ENCODE data around the gene ZMYM5.
"Not testable (repeated sequence)": the region's sequence is repeated elsewhere in the genome, so short reads cannot be mapped to it uniquely, and the experiment has no call there.

ZMYM5 gene

GRCh38 chr13:19863323-19864023 lies at the start of gene ZMYM5:
Gene ZMYM5, minus strand, starts transcription at chr13:19863649. Its CDS starts 11,469 bp downstream, at chr13:19852180.
- DNase-seq: peak; percentile 85

- no peak for DNase-seq
These were observed 47.1 kb upstream of the ZMYM5 start for GRCh38 chr13:19910336-19911072.

DNA sequence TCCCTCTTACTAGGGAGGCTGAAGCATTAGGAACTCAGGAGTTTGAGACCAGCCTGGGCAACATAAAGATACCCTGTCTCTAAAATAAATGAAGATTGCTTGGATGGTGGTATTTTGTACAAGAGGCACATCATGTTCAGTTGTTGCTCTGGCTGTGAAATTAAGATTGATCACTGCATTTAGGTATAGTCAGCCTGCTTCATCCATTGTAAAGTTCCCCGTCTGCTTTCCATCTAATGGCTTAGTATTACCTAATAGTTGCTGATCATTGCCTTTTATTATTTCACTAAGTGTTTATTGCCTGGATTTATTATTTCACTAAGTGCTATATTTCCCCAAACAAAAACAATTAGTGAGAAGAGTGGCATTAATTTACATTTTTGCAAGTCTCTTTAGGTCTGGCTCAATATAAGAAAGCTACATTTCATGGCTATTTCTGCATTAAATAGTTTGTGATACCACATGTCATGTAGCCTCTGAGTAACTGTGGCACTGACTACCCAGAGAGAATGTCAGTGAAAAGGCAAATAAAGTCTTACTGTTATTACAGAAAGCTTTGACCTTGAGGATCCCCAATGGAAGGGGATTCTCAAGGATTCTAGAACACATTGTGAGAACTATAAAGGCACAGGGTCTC lies 45.0 kb upstream of the ZMYM5 start:
- DNase-seq: no peak

- DNase-seq: not testable (repeated sequence)
These were observed 42.2 kb upstream of the ZMYM5 start for GRCh38 chr13:19905487-19906195.

GRCh38 chr13:19890030-19890429 lies 26.6 kb upstream of the ZMYM5 start:
- no peak for DNase-seq

- DNase-seq: no peak
These were observed 25.4 kb upstream of the ZMYM5 start for GRCh38 chr13:19888799-19889198.

DNA sequence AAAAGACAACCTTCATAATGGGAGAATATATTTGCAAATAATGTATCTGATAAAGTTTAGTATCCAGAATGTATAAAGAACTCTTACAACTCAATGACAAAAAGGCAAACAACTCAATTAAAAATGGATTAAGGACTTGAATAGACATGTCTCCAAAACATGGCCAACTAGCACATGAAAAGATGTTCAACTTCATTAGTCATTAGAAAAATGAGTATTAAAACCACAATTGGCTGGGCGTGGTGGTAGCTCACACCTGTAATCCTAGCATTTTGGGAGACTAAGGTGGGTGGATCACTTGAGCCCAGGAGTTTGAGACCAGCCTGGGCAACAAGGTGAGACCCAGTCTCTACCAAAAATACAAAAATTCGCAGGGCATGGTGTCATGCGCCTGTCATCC lies 18.8 kb upstream of the ZMYM5 start:
- DNase-seq: no peak

- DNase-seq: no peak
These were observed 18.2 kb upstream of the ZMYM5 start for GRCh38 chr13:19881641-19882040.

DNA sequence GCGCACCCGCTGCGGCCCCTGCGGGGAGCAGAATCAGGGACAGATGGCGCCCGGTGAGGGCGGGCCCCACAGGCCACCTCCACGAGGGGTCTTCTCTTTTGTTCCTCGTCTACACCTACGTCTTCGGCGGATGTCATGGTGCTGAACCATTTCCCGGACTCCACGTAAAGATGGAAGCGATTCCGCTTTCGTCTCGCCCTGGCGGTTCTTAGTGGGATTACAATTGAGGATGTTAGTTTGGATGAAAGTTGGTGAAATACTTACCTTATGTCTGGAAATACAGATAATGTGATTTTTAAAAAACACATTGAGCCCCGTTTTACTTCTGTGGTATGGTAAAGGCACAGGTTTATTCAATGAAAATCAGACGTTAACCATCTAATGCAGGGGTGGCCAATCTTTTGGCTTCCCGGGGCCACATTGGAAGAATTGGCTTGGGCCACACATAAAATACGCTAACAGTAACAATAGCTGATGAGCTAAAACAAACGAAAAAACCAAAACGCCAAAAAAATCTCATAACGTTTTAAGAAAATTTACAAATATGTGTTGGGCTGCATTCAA lies 1.4 kb upstream of the ZMYM5 start:
- peak; percentile 70 for DNase-seq

- peak; percentile 37 for DNase-seq
These were observed 736 bp upstream of the ZMYM5 start for GRCh38 chr13:19864024-19864745.

DNA sequence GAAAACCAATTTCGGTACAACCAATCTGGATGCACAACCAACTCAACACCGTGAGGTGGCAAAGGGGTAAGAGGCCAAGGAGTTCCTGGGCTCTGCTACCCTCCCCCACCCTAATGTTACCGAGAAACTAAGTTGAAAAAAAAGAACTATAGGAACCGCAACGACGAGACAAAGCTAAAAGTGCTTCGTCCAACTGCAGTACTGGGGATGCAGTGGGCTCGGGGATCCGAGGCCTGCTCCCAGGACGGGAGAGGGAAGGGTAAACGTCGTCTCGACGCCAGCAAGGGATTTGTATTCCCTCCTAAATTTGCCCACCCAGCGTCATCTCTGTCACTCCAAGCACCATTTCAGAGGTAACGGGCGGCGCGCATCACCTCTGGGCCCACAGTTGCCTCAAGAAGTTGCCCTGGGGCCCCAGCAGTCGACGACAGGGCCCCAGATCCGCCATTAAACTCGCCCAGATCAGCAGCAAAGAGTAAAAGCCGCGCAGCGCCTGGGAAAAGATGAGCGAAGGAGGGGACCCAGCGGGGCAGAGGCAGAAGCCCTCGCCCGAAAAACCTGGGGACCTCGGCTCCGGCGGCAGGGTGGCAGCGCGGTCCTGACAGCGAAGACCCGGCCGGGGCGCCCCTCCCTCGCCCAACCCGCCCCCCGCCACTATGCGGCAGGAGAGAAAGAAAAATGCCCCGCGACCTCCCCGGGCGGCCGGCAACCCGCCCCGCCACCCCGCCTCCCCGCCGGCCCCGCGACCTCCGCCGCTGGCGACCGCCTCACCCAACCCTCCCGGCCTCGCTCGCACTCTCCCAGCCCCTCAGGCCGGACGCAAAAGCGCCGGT lies 752 bp downstream of the ZMYM5 start:
- DNase-seq: peak; percentile 6

GRCh38 chr13:19861762-19862161 lies 1.7 kb downstream of the ZMYM5 start:
- DNase-seq: no peak

DNA sequence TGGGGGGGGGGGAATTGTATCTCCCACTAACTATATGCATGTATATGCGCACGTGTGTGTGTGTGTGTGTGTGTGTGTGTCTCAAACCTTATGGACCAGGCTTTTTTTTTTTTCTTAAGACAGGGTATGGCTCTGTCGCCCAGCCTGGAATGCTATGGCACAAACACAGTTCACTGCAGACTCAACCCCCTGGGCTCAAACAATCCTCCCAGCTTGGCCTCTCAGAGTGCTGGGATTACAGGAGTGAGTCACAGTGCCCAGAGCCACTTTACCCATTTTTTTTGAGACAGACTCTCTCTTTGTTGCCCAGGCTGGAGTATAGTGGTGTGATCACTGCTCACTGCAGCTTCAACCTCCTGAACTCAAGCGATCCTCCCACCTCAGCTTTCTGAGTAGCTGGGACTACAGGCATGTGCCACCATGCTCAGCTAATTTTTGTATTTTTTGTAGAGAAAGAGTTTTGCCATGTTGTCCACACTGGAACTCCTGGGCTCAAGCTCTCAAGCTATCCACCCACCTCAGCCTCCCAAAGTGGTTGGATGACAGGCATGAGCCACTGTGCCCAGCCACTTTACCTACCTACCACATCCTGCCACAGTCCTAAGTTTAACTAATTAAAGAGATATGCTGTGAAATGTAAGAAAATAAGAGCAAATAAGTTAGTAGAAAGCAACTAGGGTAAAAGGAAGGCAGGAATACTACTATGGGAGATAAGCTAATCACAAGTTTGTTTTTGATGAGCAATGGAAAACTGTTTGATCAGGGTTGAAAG lies 2.4 kb downstream of the ZMYM5 start:
- no peak for DNase-seq

DNA sequence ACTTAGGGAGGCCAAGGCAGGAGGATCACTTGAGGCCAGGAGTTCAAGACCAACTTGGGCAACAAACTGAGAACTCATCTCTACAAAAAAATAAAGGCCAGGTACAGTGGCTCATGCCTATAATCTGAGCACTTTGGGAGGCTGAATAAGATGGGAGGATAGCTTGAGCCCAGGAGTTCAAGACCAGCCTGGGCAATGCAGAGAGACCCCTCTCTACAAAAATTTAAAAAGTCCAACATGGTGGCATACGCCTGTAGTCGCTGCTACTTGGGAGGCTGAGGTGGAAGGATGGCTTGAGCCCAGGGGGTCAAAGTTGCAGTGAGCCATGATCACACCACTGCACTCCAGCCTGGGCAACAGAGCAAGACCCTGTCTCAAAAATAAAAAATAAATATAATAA lies 5.8 kb downstream of the ZMYM5 start:
- not testable (repeated sequence) for DNase-seq

DNA sequence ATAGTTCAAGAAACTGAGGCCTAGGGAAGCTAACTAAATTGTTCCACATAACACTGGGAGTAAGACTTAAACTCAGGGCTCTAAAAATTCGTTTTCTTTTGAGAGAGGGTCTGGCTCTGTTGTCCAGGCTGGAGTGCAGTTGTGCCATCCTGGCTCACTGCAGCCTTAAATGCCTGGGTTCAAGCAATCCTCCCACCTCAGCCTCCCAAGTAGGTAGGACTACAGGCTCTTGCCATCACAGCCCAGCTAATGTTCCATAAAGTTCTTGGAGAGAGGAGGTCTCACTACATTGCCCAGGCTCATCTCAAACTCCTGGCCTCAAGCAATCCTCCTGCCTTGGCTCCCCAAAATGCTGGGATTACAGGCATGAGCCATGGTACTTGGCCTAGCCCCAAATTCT lies 10.7 kb downstream of the ZMYM5 start:
- DNase-seq: no peak

GRCh38 chr13:19845758-19846157 lies 17.7 kb downstream of the ZMYM5 start:
- DNase-seq: no peak

DNA sequence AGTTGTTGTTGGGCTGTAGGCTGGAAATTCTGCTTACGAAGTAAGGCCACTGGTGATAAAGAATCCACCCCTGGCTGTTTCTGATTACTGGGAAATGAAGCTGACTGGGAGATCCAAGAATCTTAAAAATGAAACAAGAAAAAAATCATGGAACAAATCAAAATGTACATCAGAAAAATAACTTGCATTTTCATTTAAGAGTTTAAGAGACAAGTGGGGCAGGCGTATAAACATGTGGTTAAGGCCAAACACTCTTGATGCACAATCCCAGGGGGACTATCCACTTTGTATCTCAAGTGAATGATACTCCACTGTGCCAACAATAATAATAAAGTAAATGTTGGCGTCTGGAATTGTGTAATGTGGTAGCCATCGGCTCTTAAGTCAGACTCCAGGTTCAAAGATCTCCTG lies 24.6 kb downstream of the ZMYM5 start:
- no peak for DNase-seq

GRCh38 chr13:19836472-19836871 lies 27.0 kb downstream of the ZMYM5 start:
- DNase-seq: no peak

- DNase-seq: no peak
These were observed 28.7 kb downstream of the ZMYM5 start for GRCh38 chr13:19834704-19835103.

- DNase-seq: no peak
These were observed 40.8 kb downstream of the ZMYM5 start for GRCh38 chr13:19822673-19823072.

All from activated T-cell treated with anti-CD3 and anti-CD28 coated beads for 4 hours (primary cell).